CD4-positive, alpha-beta T cell treated with Interleukin-17A for 1 hour (primary cell): ENCODE results near the gene ANKRD55.
"Not testable (repeated sequence)": the region's sequence is repeated elsewhere in the genome, so short reads cannot be mapped to it uniquely, and the experiment has no call there.

Experiments
- DNase-seq: peaks from one replicate; pipeline ENCODE4 v3.0.0-alpha.2; 2020

ANKRD55 gene

GRCh38 chr5:56251918-56252553 lies 18.9 kb upstream of the ANKRD55 start:
- no peak for DNase-seq

DNA sequence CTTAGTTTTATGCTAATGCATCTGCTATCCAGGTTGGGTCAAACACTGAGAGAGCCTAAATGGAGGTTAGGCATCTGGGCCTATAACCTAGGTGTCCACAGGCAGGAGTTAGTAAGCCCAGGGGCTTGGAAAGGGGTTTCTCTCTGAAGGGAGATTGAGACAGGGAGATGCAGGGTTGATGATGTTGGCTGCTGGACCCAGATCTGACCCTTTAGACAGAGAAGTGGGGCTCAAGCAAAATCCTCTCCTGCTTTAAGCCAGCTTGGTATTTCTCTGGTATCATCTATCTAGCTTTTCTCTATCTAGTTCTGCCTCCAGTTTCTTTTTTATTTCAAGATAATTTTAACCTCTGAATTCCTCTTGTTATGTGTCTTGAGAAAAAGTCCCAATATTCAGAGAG lies 18.3 kb upstream of the ANKRD55 start:
- no peak for DNase-seq

DNA sequence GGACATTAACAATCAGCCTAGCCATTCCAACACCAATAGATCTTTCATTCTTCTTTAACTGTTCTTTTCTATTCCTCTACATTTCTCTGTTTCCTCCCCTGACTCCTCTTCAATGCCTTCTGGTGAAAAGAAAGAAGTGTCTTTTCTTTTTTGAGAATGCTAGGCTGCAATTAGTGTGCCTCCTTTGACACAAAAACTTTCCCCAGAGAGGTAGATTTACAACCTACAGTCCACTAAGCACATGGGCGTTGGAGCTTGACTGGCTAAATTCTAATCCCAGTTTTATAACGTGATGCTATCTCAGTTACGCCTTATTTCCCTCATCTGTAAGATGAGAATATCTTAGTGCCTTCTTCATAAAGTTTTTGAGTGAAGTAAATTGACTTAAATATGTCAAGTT lies 16.9 kb upstream of the ANKRD55 start:
- no peak for DNase-seq

DNA sequence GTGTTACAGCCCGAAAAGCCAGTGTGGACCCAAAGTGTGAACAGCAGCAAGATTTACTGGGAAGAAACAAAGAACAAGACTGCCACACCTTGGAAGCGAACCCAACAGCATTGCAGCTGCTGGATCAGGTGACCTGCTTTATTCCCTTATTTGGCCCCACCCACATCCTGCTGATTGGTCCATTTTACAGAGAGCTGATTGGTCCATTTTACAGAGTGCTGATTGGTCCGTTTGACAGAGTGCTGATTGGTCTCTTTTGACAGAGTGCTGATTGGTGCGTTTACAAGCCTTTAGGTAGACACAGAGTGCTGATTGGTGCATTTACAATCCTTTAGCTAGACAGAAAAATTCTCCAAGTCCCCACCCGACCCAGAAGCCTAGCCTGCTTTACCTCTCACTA lies 16.0 kb upstream of the ANKRD55 start:
- DNase-seq: not testable (repeated sequence)

DNA sequence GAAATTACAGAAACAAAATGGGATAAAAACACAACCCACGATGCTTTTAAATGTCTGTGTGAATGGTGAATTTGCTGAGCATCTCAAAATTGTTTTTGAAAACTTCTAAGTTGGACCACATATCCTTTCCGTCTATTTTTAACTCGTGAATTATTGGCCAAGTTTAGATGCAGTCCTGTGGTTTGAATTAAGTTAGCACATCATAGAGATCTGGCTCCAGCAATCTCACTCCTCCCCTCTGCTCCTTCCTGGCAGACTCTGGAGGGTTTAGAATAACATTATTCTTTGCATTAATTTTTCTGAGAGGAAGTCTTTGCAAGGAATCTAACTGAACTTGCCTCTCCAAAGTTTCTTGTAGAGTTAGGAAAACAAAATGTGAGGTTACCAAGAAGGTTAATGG lies 14.5 kb upstream of the ANKRD55 start:
- DNase-seq: no peak

GRCh38 chr5:56246769-56247168 lies 13.6 kb upstream of the ANKRD55 start:
- DNase-seq: no peak

DNA sequence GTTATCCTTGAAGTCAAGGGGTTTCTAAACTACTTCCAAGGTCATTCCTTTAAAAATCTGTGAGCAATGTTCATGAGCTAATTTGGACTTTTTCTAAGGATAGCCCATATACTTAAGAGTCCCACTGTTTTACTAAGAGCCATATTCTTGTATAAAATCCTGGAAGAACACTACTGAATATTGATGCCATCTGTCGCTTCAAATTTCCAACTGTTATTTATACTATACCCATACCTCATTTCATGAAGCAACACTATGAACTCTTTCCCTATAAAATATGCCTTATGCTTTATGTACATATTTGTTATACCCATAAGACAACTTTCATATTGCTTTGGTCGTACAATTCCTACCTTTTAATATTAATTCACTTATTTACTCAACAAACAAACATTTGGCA lies 12.4 kb upstream of the ANKRD55 start:
- DNase-seq: no peak

DNA sequence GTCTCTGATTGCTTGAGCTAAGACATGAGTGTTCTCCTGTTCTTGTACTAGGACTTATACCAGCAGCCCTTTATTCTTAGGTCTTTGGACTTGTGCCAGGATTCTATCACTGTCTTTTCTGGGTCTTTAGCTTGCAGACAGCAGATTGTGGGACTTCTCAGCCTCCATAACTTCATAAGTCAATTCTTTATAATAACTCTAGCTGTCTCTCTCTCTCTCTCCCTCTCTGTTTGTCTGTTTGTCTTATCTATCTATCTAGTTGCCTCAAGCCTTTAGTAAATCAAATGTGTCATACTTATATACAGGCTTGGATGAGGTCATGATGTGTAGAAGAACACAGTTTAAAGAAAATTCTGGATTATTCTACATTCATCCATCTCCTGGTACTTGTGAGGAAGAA lies 11.5 kb upstream of the ANKRD55 start:
- DNase-seq: no peak

- not testable (repeated sequence) for DNase-seq
These were observed 9.1 kb upstream of the ANKRD55 start for GRCh38 chr5:56242271-56242670.

DNA sequence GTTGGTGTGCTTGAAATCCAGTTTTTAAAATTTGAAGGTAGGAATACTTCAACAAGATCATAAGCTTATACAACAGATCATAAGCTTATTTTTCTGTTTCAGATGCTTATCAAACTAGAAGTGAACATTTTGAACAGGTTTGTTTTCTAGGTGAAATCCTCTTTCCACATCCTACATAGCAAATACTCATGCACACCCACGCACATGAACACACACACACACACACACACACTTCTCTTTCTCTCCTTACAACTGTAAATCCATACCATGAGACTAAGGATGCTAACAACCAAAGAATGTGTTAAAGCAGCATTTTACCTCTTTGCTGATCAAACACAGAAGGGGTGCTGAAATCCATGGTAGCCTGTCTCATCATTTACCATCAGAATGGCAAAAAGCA lies 592 bp downstream of the ANKRD55 start:
- DNase-seq: no peak

DNA sequence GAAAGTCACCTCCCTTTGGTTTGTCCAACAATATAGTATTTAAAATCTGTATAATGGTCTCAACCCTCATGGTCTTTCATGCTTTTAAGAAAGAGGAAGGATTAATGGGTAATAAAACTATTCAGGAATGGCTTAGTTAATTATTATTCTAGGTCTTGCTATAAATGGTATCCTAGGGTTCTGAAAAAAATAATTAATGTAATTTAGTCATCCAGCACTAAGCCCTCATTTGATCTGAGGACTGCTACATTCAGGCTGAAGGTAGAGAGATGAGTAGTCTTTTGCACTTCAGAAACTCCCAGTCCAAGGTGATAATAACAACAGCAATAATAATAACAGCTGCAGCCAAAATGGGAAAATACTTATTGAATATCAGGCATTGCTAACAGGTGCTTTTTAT lies 2.6 kb downstream of the ANKRD55 start:
- no peak for DNase-seq

DNA sequence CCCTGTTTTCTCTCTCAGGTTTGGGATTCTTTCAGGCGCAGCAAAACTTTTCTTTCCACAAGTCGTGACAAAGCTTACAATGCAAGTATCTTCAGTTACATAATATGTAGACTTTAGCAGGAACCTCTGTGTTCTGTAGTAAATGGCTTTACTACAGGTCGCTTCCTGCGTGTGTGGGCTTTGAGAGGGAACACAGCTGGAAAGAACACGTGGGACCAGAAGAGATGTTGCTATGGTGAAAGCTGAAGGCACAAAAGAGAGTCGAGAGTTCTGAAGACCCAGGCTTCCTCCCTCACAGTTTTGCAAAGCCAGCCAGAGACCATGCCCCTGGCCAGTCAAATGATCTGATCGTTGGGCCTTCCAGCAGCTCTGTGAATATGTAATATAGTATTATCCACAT lies 4.0 kb downstream of the ANKRD55 start:
- DNase-seq: no peak

GRCh38 chr5:56228631-56229030 lies 4.5 kb downstream of the ANKRD55 start:
- no peak for DNase-seq

DNA sequence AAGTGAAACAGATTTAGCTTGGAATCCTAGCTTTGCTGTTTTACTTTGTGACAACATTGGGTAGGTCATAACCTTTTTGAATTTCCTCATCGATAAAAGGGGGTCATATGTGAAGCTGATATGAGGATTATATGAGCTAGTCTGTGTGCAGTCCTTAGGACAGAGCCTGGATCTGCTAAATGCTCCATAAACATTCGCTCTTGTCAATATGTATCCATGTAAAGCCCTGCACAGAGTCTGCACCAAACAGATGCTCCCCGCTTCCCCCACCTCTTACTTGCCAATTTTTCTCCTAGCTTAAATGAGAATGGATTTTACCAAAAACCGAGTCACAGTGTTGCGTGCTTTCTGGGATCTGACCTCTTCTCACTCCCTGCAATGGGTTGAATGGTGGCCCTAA lies 5.4 kb downstream of the ANKRD55 start:
- no peak for DNase-seq

GRCh38 chr5:56223298-56223697 lies 9.8 kb downstream of the ANKRD55 start:
- DNase-seq: not testable (repeated sequence)

GRCh38 chr5:56221601-56222000 lies 11.5 kb downstream of the ANKRD55 start:
- DNase-seq: not testable (repeated sequence)

GRCh38 chr5:56215019-56215830 lies 17.9 kb downstream of the ANKRD55 start:
- no peak for DNase-seq

GRCh38 chr5:56213886-56214535 lies 19.1 kb downstream of the ANKRD55 start:
- not testable (repeated sequence) for DNase-seq

GRCh38 chr5:56212130-56212879 lies 20.8 kb downstream of the ANKRD55 start:
- no peak for DNase-seq

- no peak for DNase-seq
These were observed 21.7 kb downstream of the ANKRD55 start for GRCh38 chr5:56211298-56211865.

DNA sequence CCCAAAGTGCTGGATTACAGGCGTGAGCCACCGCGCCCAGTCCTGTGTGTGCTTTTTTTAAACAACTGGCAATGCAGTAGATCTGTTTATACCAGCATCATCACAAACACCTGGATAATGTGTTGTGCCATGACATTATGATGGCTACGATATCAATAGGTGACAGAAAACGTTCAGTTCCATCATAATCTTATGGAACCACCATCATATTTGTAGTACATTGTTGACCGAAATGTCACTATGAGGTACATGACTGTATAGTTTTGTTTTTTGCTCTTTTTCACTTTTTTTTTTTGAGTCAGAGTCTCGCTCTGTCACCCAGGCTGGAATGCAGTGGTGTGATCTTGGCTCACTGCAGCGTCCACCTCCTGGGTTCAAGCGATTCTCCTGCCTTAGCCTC lies 24.4 kb downstream of the ANKRD55 start:
- no peak for DNase-seq

DNA sequence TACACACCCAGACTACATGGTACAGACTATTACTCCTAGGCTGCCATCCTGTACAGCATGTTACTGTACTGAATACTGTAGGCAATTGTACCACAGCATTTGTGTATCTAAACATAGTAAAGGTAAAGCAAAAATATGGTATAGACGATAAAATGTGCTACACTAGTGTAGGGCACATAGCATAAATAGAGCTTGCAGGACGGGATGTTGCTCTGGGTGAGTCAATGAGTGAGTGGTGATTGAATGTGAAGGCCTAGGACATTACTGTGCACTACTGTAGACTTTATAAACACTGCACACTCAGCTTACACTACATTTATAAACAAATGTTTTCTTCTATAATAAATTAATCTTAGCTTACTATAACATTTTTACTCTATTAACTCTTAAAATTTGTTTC lies 25.6 kb downstream of the ANKRD55 start:
- no peak for DNase-seq
